Adrenal gland (tissue), 12 donors: ENCODE results near the gene EPHB1. TPM values are rescaled to one million over a fixed set of nuclear protein-coding genes. Genes with fewer than 3 reads are reported as not detected.

Experiments
- DNase-seq, 7 donors: peaks; one replicate each; pipeline ENCODE4 v3.0.0-alpha.2; 2019 to 2020
- H3K27ac ChIP-seq, 5 donors: fragments of 200-600 bp; sonication (generic) in 4 of 5; 1 replicate in 3 of 5; 2 replicates in 2 of 5; pipeline versions ENCODE4 v1.5.1 to v1.8.0; 2016 to 2020; ENCODE audit warnings: mild to moderate bottlenecking in 1 of 5
- H3K27me3 ChIP-seq: fragments of 200-600 bp; 2 replicates; pipeline ENCODE4 v1.8.0; 2021
- H3K36me3 ChIP-seq, 2 donors: fragments of 200-600 bp; replicated peaks in 1 of 2; 1 replicate in 1 of 2; 2 replicates in 1 of 2; pipeline versions ENCODE4 v1.5.1 to v1.8.0; 2018 to 2022
- H3K4me1 ChIP-seq, 2 donors: fragments of 200-600 bp; replicated peaks in 1 of 2; 1 replicate in 1 of 2; 2 replicates in 1 of 2; pipeline versions ENCODE4 v1.5.1 to v1.8.0; 2018 to 2021
- H3K4me3 ChIP-seq, 4 donors: fragments of 200-600 bp; sonication (generic) in 3 of 4; one replicate each; pipeline ENCODE4 v1.5.1; 2016 to 2018
- H3K9me3 ChIP-seq, 3 donors: fragments of 200-600 bp; sonication (generic) in 1 of 3; replicated peaks in 1 of 3; 1 replicate in 2 of 3; 2 replicates in 1 of 3; pipeline versions ENCODE4 v1.5.1 to v1.8.0; 2016 to 2021
- POLR2A ChIP-seq, 2 donors: fragments of 450-650 bp; IDR thresholded peaks; one replicate each; pipeline ENCODE4 v1.6.1; 2017; ENCODE audit warnings: antibody characterized with exemption in 2 of 2, mild to moderate bottlenecking in 2 of 2, moderate library complexity in 1 of 2
- WGBS, 4 donors: extraction: QIAGEN DNeasy Blood & Tissue Kit in 2 of 4; methylation state at CpG; one replicate each; pipeline versions ENCODE4 v1.1.5 to v1.1.7; 2013 to 2017; 5-methylcytosine and 5-hydroxymethylcytosine counted together
- intact Hi-C, 2 donors: fragments of 100-400 bp; cut with DNase I; formaldehyde crosslinking; loops; one replicate each; pipeline versions ENCODE4 v1.14.1 to v1.15.0; 2022 to 2023
- polyA plus RNA-seq, 3 donors: library from polyadenylated mRNA; stranded (reverse); fragments of 200-250 nt in 2 of 3; fragments of 350-450 nt in 1 of 3; fragmentation: Illumina TruSeq in 1 of 3; extraction: RNeasy Lipid Tissue Mini Kit (QIAGEN cat#74804) in 1 of 3; gene quantifications; one replicate each; pipeline ENCODE4 v1.2.3, GENCODE V29; 2013 to 2014
- total RNA-seq, 9 donors: library from RNA; depleted of rRNA in 4 of 9; stranded (reverse); fragments of >200 nt in 4 of 9; fragments of 120-200 nt in 1 of 9; fragmentation: NEBNext Ultra II Directional in 1 of 9; extraction: Animal tissue kit (Norgen Biotek cat#: 25700) in 1 of 9; gene quantifications; one replicate each; pipeline versions ENCODE4 v1.1.0 to v1.2.4, GENCODE V29; 2013 to 2023
- TF ChIP-seq, protein P1 (sequence below), 6 experiments: fragments of 450-650 bp in 4 of 6; fragments of 200-600 bp in 2 of 6; sonication (generic) in 1 of 6; IDR thresholded peaks; 1 replicate in 5 of 6; 2 replicates in 1 of 6; pipeline versions ENCODE4 v1.5.1 to v1.8.0; 2016 to 2021; ENCODE audit warnings: antibody characterized with exemption in 6 of 6, mild to moderate bottlenecking in 2 of 6, moderate library complexity in 1 of 6
- donor health status: healthy with polysubstance abuse.
- donor health status: Bipolar disorder and iron deficiency.
- donor health status: DM: yes; HTN: yes; CAD: no.
- donor health status: DM: no; HTN: no; CAD: no.
- donor health status: DM: no; HTN: no; CAD: no.
- donor health status: DM: yes; HTN: yes; CAD: no.

EPHB1 gene
- total and polyA plus RNA-seq, 12 donors: 0.10 to 3.4 (median 0.98) TPM

GRCh38 chr3:135215516-135215915 is 420.5 kb downstream of the EPHB1 start:
- intact Hi-C loops: no loop called here

DNA sequence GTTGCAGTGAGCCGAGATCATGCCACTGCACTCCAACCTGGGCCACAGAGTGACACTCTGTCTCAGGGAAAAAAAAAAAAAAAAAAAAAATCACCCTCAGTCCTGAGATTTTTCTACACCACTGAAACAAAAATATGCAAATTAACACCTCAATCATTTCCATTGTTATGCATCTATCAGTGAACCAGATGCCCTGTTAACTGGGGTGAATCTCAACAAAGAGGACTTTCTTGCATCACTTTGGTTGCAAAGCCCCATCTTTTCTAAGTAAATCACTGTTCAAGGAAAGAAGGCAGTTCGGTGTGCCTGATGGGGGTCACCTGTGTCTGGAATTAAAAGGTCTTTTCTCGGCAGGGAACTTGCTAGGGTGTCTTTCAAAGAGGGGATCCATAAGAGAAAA is 421.6 kb downstream of the EPHB1 start:
- no peak for DNase-seq
- Histone ChIP-seq H3K4me3 (no peak overlapping the region), H3K36me3 (no peaks in the 10 kb centered on the region), H3K4me1 (no peaks in the 10 kb centered on the region), H3K27ac (no peak overlapping the region), H3K9me3 (no peaks in the 10 kb centered on the region), H3K27me3 (no peaks in the 10 kb centered on the region)
- TF ChIP-seq, protein P1, sequence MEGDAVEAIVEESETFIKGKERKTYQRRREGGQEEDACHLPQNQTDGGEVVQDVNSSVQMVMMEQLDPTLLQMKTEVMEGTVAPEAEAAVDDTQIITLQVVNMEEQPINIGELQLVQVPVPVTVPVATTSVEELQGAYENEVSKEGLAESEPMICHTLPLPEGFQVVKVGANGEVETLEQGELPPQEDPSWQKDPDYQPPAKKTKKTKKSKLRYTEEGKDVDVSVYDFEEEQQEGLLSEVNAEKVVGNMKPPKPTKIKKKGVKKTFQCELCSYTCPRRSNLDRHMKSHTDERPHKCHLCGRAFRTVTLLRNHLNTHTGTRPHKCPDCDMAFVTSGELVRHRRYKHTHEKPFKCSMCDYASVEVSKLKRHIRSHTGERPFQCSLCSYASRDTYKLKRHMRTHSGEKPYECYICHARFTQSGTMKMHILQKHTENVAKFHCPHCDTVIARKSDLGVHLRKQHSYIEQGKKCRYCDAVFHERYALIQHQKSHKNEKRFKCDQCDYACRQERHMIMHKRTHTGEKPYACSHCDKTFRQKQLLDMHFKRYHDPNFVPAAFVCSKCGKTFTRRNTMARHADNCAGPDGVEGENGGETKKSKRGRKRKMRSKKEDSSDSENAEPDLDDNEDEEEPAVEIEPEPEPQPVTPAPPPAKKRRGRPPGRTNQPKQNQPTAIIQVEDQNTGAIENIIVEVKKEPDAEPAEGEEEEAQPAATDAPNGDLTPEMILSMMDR (IDR thresholded peaks at IDR 0.05): no peak
- TF ChIP-seq POLR2A (IDR thresholded peaks at IDR 0.05): no peak
- WGBS, 4 donors: 70 to 76% (median 74%) methylated on average over 3 of the region's 3 CpGs
- intact Hi-C loops: no loop called here

More at GRCh38 chr3:135215516-135215915, 420.5 kb downstream of the EPHB1 start:
- no peak for DNase-seq
- Histone ChIP-seq H3K9me3 (no peaks in the 10 kb centered on the region), H3K36me3 (no peaks in the 10 kb centered on the region), H3K27ac (no peak overlapping the region), H3K4me3 (no peak overlapping the region), H3K4me1 (no peaks in the 10 kb centered on the region), H3K27me3 (no peaks in the 10 kb centered on the region)
- WGBS, 4 donors: 85 to 90% (median 88%) methylated on average over 6 of the region's 6 CpGs
- TF ChIP-seq POLR2A (IDR thresholded peaks at IDR 0.05): no peak
- TF ChIP-seq, protein P1 (IDR thresholded peaks at IDR 0.05): no peak

GRCh38 chr3:135217730-135218129 is 422.7 kb downstream of the EPHB1 start:
- 34 to 43% (median 38%) methylated on average over 3 of the region's 3 CpGs for WGBS, 4 donors
- Histone ChIP-seq H3K4me1 (no peaks in the 10 kb centered on the region), H3K9me3 (no peaks in the 10 kb centered on the region), H3K27me3 (no peaks in the 10 kb centered on the region), H3K27ac (no peak overlapping the region), H3K36me3 (no peaks in the 10 kb centered on the region), H3K4me3 (no peak overlapping the region)
- DNase-seq: no peak
- no peak for TF ChIP-seq POLR2A (IDR thresholded peaks at IDR 0.05)
- TF ChIP-seq, protein P1 (IDR thresholded peaks at IDR 0.05): no peak
- intact Hi-C loops: no loop called here

DNA sequence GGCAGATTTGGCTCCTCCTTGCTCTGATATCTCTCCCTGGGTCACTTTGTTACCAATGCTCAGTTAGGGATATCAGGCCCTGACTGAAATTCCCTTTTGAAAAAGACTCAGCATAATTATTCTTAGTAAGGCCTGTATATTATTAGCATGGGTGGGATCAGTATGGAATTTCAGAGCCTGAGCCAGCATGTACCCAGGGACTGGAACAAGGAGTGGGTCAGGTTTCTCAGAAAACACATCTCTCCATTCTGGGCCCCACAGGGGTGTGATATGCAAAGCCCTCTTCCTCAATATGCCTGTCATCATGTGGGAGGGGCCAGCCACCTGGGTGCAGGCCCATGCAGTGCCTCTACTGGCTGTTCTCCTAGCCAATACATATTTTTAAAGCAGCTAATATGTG is 423.2 kb downstream of the EPHB1 start:
- no peak for TF ChIP-seq POLR2A (IDR thresholded peaks at IDR 0.05)
- TF ChIP-seq, protein P1 (IDR thresholded peaks at IDR 0.05): no peak
- intact Hi-C loops: no loop called here
- no peak overlapping the region for H3K4me3 ChIP-seq

More for the DNA sequence above, 423.2 kb downstream of the EPHB1 start:
- no peaks in the 10 kb centered on the region for H3K9me3 ChIP-seq
- H3K27ac ChIP-seq: no peak overlapping the region
- no peaks in the 10 kb centered on the region for H3K36me3 ChIP-seq
- DNase-seq: no peak
- H3K27me3 ChIP-seq: no peaks in the 10 kb centered on the region
- H3K4me1 ChIP-seq: no peaks in the 10 kb centered on the region
